ENCODE results near the gene RER1. TPM values are rescaled to one million over a fixed set of nuclear protein-coding genes. Genes with fewer than 3 reads are reported as not detected.

The RER1 gene
- total and polyA plus RNA-seq, 9 donors, result 51.0 to 224 (median 99.0) TPM

- no peak for TF ChIP-seq EP300 (IDR thresholded peaks at IDR 0.05)
- Histone ChIP-seq H3K9me3 (no peaks in the 10 kb centered on the region), H3K27ac (no peak overlapping the region), H3K27me3 (no peaks in the 10 kb centered on the region), H3K4me3 (no peak overlapping the region), H3K36me3 (no peaks in the 10 kb centered on the region), H3K4me1 (ENCODE audit: insufficient read depth) (no peaks in the 10 kb centered on the region)
- DNase-seq, result peak in 1 of 5 donors; percentile 15
- intact Hi-C loops (cut with DNase I), result no loop called here
- WGBS, 3 donors, result 83 to 88% (median 85%) methylated on average over 18 to 21 of the region's 21 CpGs
These were observed 38.6 kb upstream of the RER1 start for GRCh38 chr1:2352897-2353550.

GRCh38 chr1:2353551-2354438, 37.8 kb upstream of the RER1 start:
- 83 to 93% (median 85%) methylated on average over 28 of the region's 28 CpGs for WGBS, 3 donors
- H3K36me3 ChIP-seq, result no peaks in the 10 kb centered on the region
- H3K27me3 ChIP-seq, result no peaks in the 10 kb centered on the region
- no peak overlapping the region for H3K27ac ChIP-seq
- TF ChIP-seq CTCF (IDR thresholded peaks at IDR 0.05) (no peak), POLR2A (IDR thresholded peaks at IDR 0.05) (no peak), EP300 (IDR thresholded peaks at IDR 0.05) (no peak)
- peak in 1 of 5 donors; percentile 27 for DNase-seq
- H3K4me3 ChIP-seq, result no peak overlapping the region
- no peaks in the 10 kb centered on the region for H3K9me3 ChIP-seq
- intact Hi-C loops (cut with DNase I), result no loop called here
- no peaks in the 10 kb centered on the region for H3K4me1 ChIP-seq (ENCODE audit: insufficient read depth)

GRCh38 chr1:2354511-2355372, 36.9 kb upstream of the RER1 start:
- H3K4me1 ChIP-seq (ENCODE audit: insufficient read depth), result no peaks in the 10 kb centered on the region
- DNase-seq, result peak in 1 of 5 donors; percentile 43
- WGBS, 3 donors, result 28 to 42% (median 30%) methylated on average over 38 of the region's 38 CpGs
- H3K36me3 ChIP-seq, result no peaks in the 10 kb centered on the region
- no peak for TF ChIP-seq CTCF (IDR thresholded peaks at IDR 0.05)
- TF ChIP-seq EP300 (IDR thresholded peaks at IDR 0.05), result no peak
- no peak for TF ChIP-seq POLR2A (IDR thresholded peaks at IDR 0.05)
- H3K9me3 ChIP-seq, result no peaks in the 10 kb centered on the region
- no peak overlapping the region for H3K27ac ChIP-seq
- no peak overlapping the region for H3K4me3 ChIP-seq
- H3K27me3 ChIP-seq, result no peaks in the 10 kb centered on the region
- intact Hi-C loops (cut with DNase I), result no loop called here

DNA sequence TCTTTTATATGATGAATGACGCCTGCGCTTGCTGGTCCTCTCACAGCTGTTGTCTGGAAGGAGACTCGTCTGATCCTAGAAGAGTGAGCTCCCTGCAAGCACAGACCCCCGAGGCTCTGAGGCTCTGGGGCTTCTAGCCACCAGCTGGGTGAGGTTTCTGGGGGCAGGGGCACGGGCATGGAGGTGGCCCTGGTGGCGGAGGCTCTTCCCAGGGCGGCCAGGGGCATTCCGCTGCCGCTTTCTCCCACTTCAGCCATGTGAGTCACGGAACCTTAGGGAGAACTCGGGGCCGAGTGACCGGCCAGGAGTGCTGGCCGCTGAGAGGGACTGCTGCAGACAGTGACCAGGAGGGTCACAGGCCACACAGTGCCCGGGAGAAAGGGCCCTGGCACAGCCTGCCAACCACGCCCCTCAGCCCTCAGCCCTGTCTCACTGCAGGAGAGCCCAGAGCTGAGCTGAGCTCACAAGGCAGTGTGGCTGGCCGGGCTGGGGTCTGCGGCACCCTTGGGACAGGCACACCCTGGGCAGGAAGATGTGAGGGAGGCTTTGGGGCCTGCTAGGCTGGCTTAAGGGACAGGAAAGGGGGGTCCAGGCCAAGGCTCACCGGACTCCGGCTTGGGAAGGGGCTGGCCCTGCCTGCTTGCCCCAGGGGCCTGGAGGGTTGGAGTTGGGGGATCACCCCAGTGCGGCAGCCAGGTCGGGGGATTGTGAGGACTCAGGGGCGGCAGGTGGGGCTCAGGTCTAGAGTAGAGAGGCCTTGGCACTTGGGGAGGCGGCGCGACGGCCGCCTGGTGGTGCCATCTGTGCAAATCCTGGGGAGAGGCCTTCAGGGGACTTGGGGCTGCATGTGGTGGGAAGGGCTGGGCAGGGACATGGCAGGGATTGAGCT, 36.0 kb upstream of the RER1 start:
- Histone ChIP-seq H3K4me1 (ENCODE audit: insufficient read depth) (no peaks in the 10 kb centered on the region), H3K27ac (no peak overlapping the region), H3K27me3 (no peaks in the 10 kb centered on the region), H3K36me3 (no peaks in the 10 kb centered on the region), H3K9me3 (no peaks in the 10 kb centered on the region), H3K4me3 (no peak overlapping the region)
- peak in 2 of 5 donors; percentile 17 to 30 for DNase-seq
- intact Hi-C loops (cut with DNase I), result no loop called here
- WGBS, 3 donors, result 73 to 83% (median 76%) methylated on average over 27 to 28 of the region's 28 CpGs
- TF ChIP-seq EP300 (IDR thresholded peaks at IDR 0.05) (no peak), POLR2A (IDR thresholded peaks at IDR 0.05) (no peak), CTCF (IDR thresholded peaks at IDR 0.05) (no peak)
